Peyer's patch (tissue), 4 donors: ENCODE data around the gene TMEM38A. TPM values are rescaled to one million over a fixed set of nuclear protein-coding genes. Genes with fewer than 3 reads are reported as not detected.

Source experiments
- DNase-seq, 3 donors: peaks; one replicate each; pipeline ENCODE4 v3.0.0-alpha.2; 2017 to 2019
- H3K27ac ChIP-seq, 4 donors: fragments of 200-600 bp; sonication (generic); one replicate each; pipeline ENCODE4 v1.5.1; 2016 to 2019
- H3K27me3 ChIP-seq, 2 donors: fragments of 200-600 bp; sonication (generic); one replicate each; pipeline ENCODE4 v1.5.1; 2019
- H3K36me3 ChIP-seq, 3 donors: fragments of 200-600 bp; sonication (generic); one replicate each; pipeline ENCODE4 v1.5.1; 2016 to 2019
- H3K4me1 ChIP-seq, 4 donors: fragments of 200-600 bp; sonication (generic); one replicate each; pipeline ENCODE4 v1.5.1; 2016 to 2019
- H3K4me3 ChIP-seq, 4 donors: fragments of 200-600 bp; sonication (generic); 1 replicate in 3 of 4; 2 replicates in 1 of 4; pipeline ENCODE4 v1.5.1; 2016 to 2019; ENCODE audit warnings: mild to moderate bottlenecking in 1 of 4
- H3K9me3 ChIP-seq, 4 donors: fragments of 200-600 bp; sonication (generic); one replicate each; pipeline ENCODE4 v1.5.1; 2016 to 2019; ENCODE audit warnings: mild to moderate bottlenecking in 1 of 4
- CTCF ChIP-seq, 6 experiments: fragments of 450-650 bp in 4 of 6; fragments of 200-600 bp in 2 of 6; sonication (generic) in 1 of 6; IDR thresholded peaks; one replicate each; pipeline ENCODE4 v1.5.1; 2017 to 2019; ENCODE audit warnings: antibody characterized with exemption in 6 of 6, mild to moderate bottlenecking in 3 of 6, moderate library complexity in 1 of 6
- POLR2A ChIP-seq, 2 donors: fragments of 450-650 bp; IDR thresholded peaks; one replicate each; pipeline ENCODE4 v1.5.1; 2017; ENCODE audit warnings: antibody characterized with exemption in 2 of 2, mild to moderate bottlenecking in 2 of 2, moderate library complexity in 2 of 2
- total RNA-seq, 4 donors: library from RNA; depleted of rRNA; stranded (reverse); fragments of >200 nt; gene quantifications; one replicate each; pipeline ENCODE4 v1.1.0, GENCODE V29; 2016

Gene TMEM38A
- total RNA-seq, 4 donors from 2014 or later: 2.3 to 4.4 (median 2.9) TPM

DNA sequence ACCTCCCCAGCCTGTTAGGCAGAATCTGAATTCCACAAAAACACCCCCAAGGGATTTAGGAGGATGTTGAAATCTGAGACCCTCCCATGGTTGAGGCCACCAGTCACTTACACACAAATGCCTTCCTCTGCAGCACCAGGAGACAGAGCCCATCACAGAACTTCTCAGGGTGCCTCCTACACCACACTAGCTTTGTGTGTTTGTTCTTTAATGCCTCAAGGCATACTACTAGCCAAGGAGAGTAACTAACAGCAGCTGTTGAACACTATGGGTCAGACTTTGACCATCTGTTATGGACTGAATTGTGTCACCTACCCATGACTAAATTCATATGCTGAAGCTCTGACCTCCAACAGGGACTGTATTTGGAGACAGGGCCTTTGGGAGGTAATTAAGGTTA lies 23.4 kb upstream of the TMEM38A start:
- Histone ChIP-seq H3K36me3 (peaks cover 0 to 56% (median 0%) of the 10 kb centered on the region in 3 donors), H3K27ac (no peak overlapping the region), H3K4me3 (no peak overlapping the region), H3K9me3 (no peaks in the 10 kb centered on the region), H3K27me3 (no peaks in the 10 kb centered on the region), H3K4me1 (no peaks in the 10 kb centered on the region)
- TF ChIP-seq CTCF (IDR thresholded peaks at IDR 0.05): no peak
- TF ChIP-seq POLR2A (IDR thresholded peaks at IDR 0.05): no peak
- DNase-seq: no peak

GRCh38 chr19:16638666-16639065 lies 22.3 kb upstream of the TMEM38A start:
- Histone ChIP-seq H3K36me3 (peaks cover 0 to 57% (median 0%) of the 10 kb centered on the region in 3 donors), H3K27me3 (no peaks in the 10 kb centered on the region), H3K4me3 (no peak overlapping the region), H3K4me1 (no peaks in the 10 kb centered on the region), H3K27ac (no peak overlapping the region), H3K9me3 (no peaks in the 10 kb centered on the region)
- no peak for TF ChIP-seq CTCF (IDR thresholded peaks at IDR 0.05)
- TF ChIP-seq POLR2A (IDR thresholded peaks at IDR 0.05): no peak
- DNase-seq: no peak

DNA sequence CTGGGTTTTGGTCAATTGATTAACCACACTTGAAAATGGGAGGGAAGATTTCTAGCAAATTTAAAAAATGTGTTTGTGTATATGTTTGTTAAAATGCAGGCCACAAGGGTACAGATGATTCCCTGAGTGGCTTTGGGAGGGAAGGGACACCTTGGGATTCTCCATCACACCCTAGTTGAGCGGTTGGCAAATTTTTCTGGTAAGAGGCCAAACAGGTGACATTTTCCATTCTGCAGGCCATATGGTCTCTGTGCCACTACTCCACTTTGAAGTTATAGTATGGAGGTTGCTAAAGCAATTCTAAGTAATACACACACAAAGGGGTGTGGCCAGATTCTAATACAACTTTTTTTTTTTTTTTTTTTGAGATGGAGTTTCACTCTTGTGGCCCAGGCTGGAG lies 20.0 kb upstream of the TMEM38A start:
- Histone ChIP-seq H3K9me3 (no peaks in the 10 kb centered on the region), H3K27me3 (no peaks in the 10 kb centered on the region), H3K4me3 (no peak overlapping the region), H3K27ac (no peak overlapping the region), H3K36me3 (peaks cover 0 to 79% (median 0%) of the 10 kb centered on the region in 3 donors), H3K4me1 (no peaks in the 10 kb centered on the region)
- TF ChIP-seq CTCF (IDR thresholded peaks at IDR 0.05) (no peak), POLR2A (IDR thresholded peaks at IDR 0.05) (no peak)
- DNase-seq: no peak

DNA sequence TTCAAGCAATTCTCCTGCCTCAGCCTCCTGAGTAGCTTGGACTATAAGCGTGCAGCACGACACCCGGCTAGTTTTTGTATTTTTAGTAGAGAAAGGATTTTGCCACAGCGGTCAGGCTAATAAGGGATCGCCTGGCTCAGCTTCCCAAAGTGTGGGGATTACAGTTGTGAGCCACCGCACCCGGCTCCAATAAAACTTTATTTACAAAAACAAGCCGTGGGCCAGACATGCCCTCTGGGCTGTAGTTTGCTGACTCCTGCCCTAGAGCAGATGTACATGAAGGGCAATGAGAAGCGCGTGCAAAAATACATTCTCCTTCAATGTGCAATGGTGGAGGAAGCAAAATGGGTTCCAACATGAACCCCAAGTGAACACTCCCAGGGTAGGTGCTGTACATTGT lies 19.2 kb upstream of the TMEM38A start:
- no peak for DNase-seq
- Histone ChIP-seq H3K4me3 (no peak overlapping the region), H3K36me3 (peaks cover 0 to 86% (median 0%) of the 10 kb centered on the region in 3 donors), H3K4me1 (no peaks in the 10 kb centered on the region), H3K27ac (no peak overlapping the region), H3K9me3 (no peaks in the 10 kb centered on the region), H3K27me3 (no peaks in the 10 kb centered on the region)
- TF ChIP-seq CTCF (IDR thresholded peaks at IDR 0.05) (no peak), POLR2A (IDR thresholded peaks at IDR 0.05) (no peak)

DNA sequence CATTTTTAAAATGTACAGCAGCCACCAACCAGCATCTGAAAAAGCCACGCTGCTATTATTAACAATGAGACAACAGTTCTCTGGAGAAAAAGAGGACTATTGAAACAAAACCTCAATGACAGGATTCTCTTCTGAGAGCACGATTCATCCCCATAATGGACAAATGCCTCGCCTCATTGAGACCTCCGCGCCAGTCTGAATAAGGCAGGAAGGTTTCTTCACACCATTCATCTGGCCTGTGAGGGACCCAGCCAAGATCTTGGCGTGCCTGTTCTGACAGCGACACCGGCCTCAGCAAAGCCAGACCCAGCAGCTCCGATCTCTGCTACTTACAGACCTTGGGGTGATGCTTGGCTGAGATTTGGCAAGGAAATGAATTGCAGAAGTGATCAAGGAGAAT lies 15.8 kb upstream of the TMEM38A start:
- Histone ChIP-seq H3K36me3 (peaks cover 0 to 87% (median 0%) of the 10 kb centered on the region in 3 donors), H3K27me3 (no peaks in the 10 kb centered on the region), H3K27ac (no peak overlapping the region), H3K9me3 (no peaks in the 10 kb centered on the region), H3K4me3 (no peak overlapping the region), H3K4me1 (peaks cover 0 to 2% (median 0%) of the 10 kb centered on the region in 4 donors)
- TF ChIP-seq CTCF (IDR thresholded peaks at IDR 0.05) (no peak), POLR2A (IDR thresholded peaks at IDR 0.05) (no peak)
- DNase-seq: no peak

GRCh38 chr19:16649734-16650133 lies 11.2 kb upstream of the TMEM38A start:
- no peak overlapping the region for H3K4me3 ChIP-seq
- peaks cover 0 to 2% (median 0%) of the 10 kb centered on the region in 4 donors for H3K4me1 ChIP-seq
- H3K27ac ChIP-seq: no peak overlapping the region
- H3K9me3 ChIP-seq: no peaks in the 10 kb centered on the region
- H3K27me3 ChIP-seq: no peaks in the 10 kb centered on the region
- no peak for DNase-seq
- TF ChIP-seq CTCF (IDR thresholded peaks at IDR 0.05) (no peak), POLR2A (IDR thresholded peaks at IDR 0.05) (no peak)
- H3K36me3 ChIP-seq: peaks cover 0 to 89% (median 0%) of the 10 kb centered on the region in 3 donors
